ENCODE measurements around the gene SREBF2.

DNA sequence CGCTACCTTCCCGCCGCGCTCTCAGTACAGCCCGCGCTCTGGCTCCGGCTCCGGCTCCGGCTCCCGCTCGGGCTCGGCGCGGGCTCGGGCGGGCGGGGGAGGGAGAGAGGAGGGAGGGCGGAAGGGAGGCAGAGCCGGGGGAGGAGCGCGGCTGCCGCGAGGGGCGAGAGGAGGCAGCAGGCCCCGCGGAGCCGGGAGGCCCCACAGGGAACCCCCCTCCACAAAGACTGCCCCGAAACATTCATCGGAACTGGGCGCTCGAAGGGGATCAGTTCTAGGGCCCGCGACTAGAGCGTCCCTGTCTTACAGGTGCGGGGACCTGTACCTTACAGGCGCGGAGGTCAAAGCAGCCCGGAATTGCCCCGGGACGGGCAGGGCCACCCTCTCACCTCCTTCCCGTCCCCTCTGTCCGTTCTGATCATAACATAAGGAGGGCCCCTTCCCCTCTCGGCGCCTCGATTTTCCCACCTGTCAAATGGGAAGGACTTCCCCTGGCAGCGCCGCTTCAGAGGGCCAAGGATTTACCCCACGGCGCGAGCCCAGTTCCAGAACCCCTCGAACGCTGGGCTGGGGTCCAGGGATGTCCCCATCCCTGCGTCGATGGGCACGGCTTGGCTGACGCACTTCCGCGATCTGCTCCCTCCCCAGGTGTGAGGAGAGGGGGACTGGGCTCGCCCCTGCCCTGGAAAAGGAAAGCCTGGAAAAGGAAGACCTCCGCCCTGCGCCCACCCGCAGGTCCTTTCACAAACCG lies 82.3 kb downstream of the SREBF2 start, which contains the start of gene SHISA8:
- TF ChIP-seq, protein P1, sequence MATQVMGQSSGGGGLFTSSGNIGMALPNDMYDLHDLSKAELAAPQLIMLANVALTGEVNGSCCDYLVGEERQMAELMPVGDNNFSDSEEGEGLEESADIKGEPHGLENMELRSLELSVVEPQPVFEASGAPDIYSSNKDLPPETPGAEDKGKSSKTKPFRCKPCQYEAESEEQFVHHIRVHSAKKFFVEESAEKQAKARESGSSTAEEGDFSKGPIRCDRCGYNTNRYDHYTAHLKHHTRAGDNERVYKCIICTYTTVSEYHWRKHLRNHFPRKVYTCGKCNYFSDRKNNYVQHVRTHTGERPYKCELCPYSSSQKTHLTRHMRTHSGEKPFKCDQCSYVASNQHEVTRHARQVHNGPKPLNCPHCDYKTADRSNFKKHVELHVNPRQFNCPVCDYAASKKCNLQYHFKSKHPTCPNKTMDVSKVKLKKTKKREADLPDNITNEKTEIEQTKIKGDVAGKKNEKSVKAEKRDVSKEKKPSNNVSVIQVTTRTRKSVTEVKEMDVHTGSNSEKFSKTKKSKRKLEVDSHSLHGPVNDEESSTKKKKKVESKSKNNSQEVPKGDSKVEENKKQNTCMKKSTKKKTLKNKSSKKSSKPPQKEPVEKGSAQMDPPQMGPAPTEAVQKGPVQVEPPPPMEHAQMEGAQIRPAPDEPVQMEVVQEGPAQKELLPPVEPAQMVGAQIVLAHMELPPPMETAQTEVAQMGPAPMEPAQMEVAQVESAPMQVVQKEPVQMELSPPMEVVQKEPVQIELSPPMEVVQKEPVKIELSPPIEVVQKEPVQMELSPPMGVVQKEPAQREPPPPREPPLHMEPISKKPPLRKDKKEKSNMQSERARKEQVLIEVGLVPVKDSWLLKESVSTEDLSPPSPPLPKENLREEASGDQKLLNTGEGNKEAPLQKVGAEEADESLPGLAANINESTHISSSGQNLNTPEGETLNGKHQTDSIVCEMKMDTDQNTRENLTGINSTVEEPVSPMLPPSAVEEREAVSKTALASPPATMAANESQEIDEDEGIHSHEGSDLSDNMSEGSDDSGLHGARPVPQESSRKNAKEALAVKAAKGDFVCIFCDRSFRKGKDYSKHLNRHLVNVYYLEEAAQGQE (IDR thresholded peaks at IDR 0.05; ENCODE audit: insufficient read depth in 1 of 2, low read depth in 2 of 2, low read length in 2 of 2) = no peak
- TF ChIP-seq TAF1 (IDR thresholded peaks at IDR 0.05; ENCODE audit: borderline replicate concordance, insufficient read depth, low read length) (no peak), POLR2AphosphoS5 (IDR thresholded peaks at IDR 0.05; ENCODE audit: low read depth, low read length) (no peak)

Data from PFSK-1 (cell line).